ENCODE measurements around the gene SPOCK2.

GRCh38 chr10:72085864-72086465 lies 2.4 kb downstream of the SPOCK2 start:
- TF ChIP-seq CTCF (IDR thresholded peaks at IDR 0.05; ENCODE audit: poor library complexity, severe bottlenecking), result no peak
- TF ChIP-seq POLR2AphosphoS5 (IDR thresholded peaks at IDR 0.05), result no peak
